ENCODE measurements around the gene AKAP3. TPM values are rescaled to one million over a fixed set of nuclear protein-coding genes. Genes with fewer than 3 reads are reported as not detected.
A peak's percentile ranks its signal among the peaks of the same experiment; 100 is the strongest.

AKAP3 gene
- total RNA-seq, 4 donors from 2014 or later = 0.39 to 0.83 (median 0.73) TPM

- H3K27ac ChIP-seq (replicated peaks in 1 of 4) = no peak overlapping the region
- no peaks in the 10 kb centered on the region for H3K4me1 ChIP-seq
- DNase-seq (ENCODE audit: extremely low spot score) = no peak
- intact Hi-C loops (cut with DNase I) = no loop called here
- H3K36me3 ChIP-seq = no peaks in the 10 kb centered on the region
- no peaks in the 10 kb centered on the region for H3K9me3 ChIP-seq
- no peak overlapping the region for H3K4me3 ChIP-seq
- H3K27me3 ChIP-seq = no peaks in the 10 kb centered on the region
- WGBS = 81% methylated on average over 7 of the region's 7 CpGs
- no peak for TF ChIP-seq EP300 (IDR thresholded peaks at IDR 0.05)
- no peak for TF ChIP-seq POLR2AphosphoS5 (IDR thresholded peaks at IDR 0.05)
- TF ChIP-seq POLR2A (IDR thresholded peaks at IDR 0.05; ENCODE audit: low read depth) = no peak
- no peak for TF ChIP-seq CTCF (IDR thresholded peaks at IDR 0.05)
Measured at GRCh38 chr12:4572680-4573079, 76.2 kb downstream of the AKAP3 start.

- TF ChIP-seq POLR2AphosphoS5 (IDR thresholded peaks at IDR 0.05) (no peak), POLR2A (IDR thresholded peaks at IDR 0.05; ENCODE audit: low read depth) (no peak), EP300 (IDR thresholded peaks at IDR 0.05) (no peak), CTCF (IDR thresholded peaks at IDR 0.05) (no peak)
- WGBS = 89% methylated on average over 4 of the region's 4 CpGs
- intact Hi-C loops (cut with DNase I) = no loop called here
Measured at GRCh38 chr12:4569261-4569660, 79.6 kb downstream of the AKAP3 start.

GRCh38 chr12:4567073-4567881, 81.6 kb downstream of the AKAP3 start:
- no peaks in the 10 kb centered on the region for H3K36me3 ChIP-seq
- TF ChIP-seq POLR2A (IDR thresholded peaks at IDR 0.05; ENCODE audit: low read depth) = no peak
- H3K4me1 ChIP-seq = peaks cover 2 to 6% (median 4%) of the 10 kb centered on the region in 4 donors
- intact Hi-C loops (cut with DNase I) = no loop called here
- H3K9me3 ChIP-seq = no peaks in the 10 kb centered on the region
- no peak overlapping the region for H3K27ac ChIP-seq (replicated peaks in 1 of 4)
- DNase-seq (ENCODE audit: extremely low spot score) = peak; percentile 57
- H3K4me3 ChIP-seq = no peak overlapping the region
- H3K27me3 ChIP-seq = peaks cover 0 to 19% (median 0%) of the 10 kb centered on the region in 4 donors
- WGBS = 65% methylated on average over 3 of the region's 3 CpGs

More at GRCh38 chr12:4569261-4569660, 79.6 kb downstream of the AKAP3 start:
- peak; percentile 17 for DNase-seq (ENCODE audit: extremely low spot score)
- H3K4me1 ChIP-seq = no peaks in the 10 kb centered on the region
- H3K36me3 ChIP-seq = no peaks in the 10 kb centered on the region
- H3K9me3 ChIP-seq = no peaks in the 10 kb centered on the region
- peaks cover 0 to 11% (median 0%) of the 10 kb centered on the region in 4 donors for H3K27me3 ChIP-seq
- no peak overlapping the region for H3K27ac ChIP-seq (replicated peaks in 1 of 4)
- no peak overlapping the region for H3K4me3 ChIP-seq

- no peak overlapping the region for H3K4me3 ChIP-seq
- peaks cover 10 to 13% (median 11%) of the 10 kb centered on the region in 4 donors for H3K4me1 ChIP-seq
- H3K9me3 ChIP-seq = no peaks in the 10 kb centered on the region
- peaks cover 0 to 19% (median 0%) of the 10 kb centered on the region in 4 donors for H3K27me3 ChIP-seq
- intact Hi-C loops (cut with DNase I) = no loop called here
- TF ChIP-seq POLR2A (IDR thresholded peaks at IDR 0.05; ENCODE audit: low read depth) (no peak), EP300 (IDR thresholded peaks at IDR 0.05) (no peak), POLR2AphosphoS5 (IDR thresholded peaks at IDR 0.05) (no peak), CTCF (IDR thresholded peaks at IDR 0.05) (no peak)
- H3K36me3 ChIP-seq = no peaks in the 10 kb centered on the region
- DNase-seq (ENCODE audit: extremely low spot score) = peak; percentile 29
- H3K27ac ChIP-seq (replicated peaks in 1 of 4) = no peak overlapping the region
- 90% methylated on average over 2 of the region's 2 CpGs for WGBS
Measured at GRCh38 chr12:4566474-4566873, 82.4 kb downstream of the AKAP3 start.

Other genes with a start within 250 kb of the AKAP3 start
- gene FGF6, start 203.2 kb downstream of the AKAP3 start, total RNA-seq = not detected
- gene RAD51AP1, start 110.2 kb downstream of the AKAP3 start, total RNA-seq = 1 to 10 TPM in 1 of 4 donors, under 1 TPM in 3; 0.58 to 1.4 (median 0.75) TPM
- gene DYRK4, start 86.8 kb downstream of the AKAP3 start, total RNA-seq = 10 to 100 TPM; 35.2 to 47.8 (median 41.3) TPM
- gene NDUFA9, start 63 bp upstream of the AKAP3 start, total RNA-seq = 10 to 100 TPM; 18.7 to 56.1 (median 32.7) TPM
- 1 to 10 TPM in 3 of 4 donors, under 1 TPM in 1; 0.98 to 2.7 (median 1.5) TPM for gene GALNT8, start 71.3 kb upstream of the AKAP3 start, total RNA-seq